HEK293 (cell line): ENCODE results near the gene TEPSIN.

Source experiments
- FEZF1 ChIP-seq: fragments of 450-650 bp; formaldehyde crosslinking; IDR thresholded peaks from 2 replicates; pipeline ENCODE4 v1.5.1; 2016; ENCODE audit warnings: missing biosample characterization, missing genetic modification characterization
- HOXA7 ChIP-seq: sonication (generic); formaldehyde crosslinking; IDR thresholded peaks from 2 replicates; pipeline ENCODE4 v1.8.1; 2022; ENCODE audit warnings: missing genetic modification reagents, borderline replicate concordance
- RBAK ChIP-seq: fragments of 450-650 bp; formaldehyde crosslinking; IDR thresholded peaks from 2 replicates; pipeline ENCODE4 v1.5.1; 2016; ENCODE audit warnings: missing biosample characterization, missing genetic modification characterization
- SCRT2 ChIP-seq: fragments of 450-650 bp; formaldehyde crosslinking; IDR thresholded peaks from 2 replicates; pipeline ENCODE4 v1.5.1; 2016; ENCODE audit warnings: missing biosample characterization, missing genetic modification characterization
- SP3 ChIP-seq: fragments of 450-650 bp; formaldehyde crosslinking; IDR thresholded peaks from 2 replicates; pipeline ENCODE4 v1.5.1; 2016; ENCODE audit warnings: missing biosample characterization, missing genetic modification characterization
- ZBTB1 ChIP-seq: fragments of 450-650 bp; formaldehyde crosslinking; IDR thresholded peaks from 2 replicates; pipeline ENCODE4 v1.5.1; 2016; ENCODE audit warnings: missing biosample characterization, missing genetic modification characterization
- ZBTB48 ChIP-seq: fragments of 450-650 bp; formaldehyde crosslinking; IDR thresholded peaks from 2 replicates; pipeline ENCODE4 v1.5.1; 2016; ENCODE audit warnings: missing biosample characterization, missing genetic modification characterization
- ZFP41 ChIP-seq: fragments of 450-650 bp; formaldehyde crosslinking; IDR thresholded peaks from 2 replicates; pipeline ENCODE4 v1.5.1; 2016; ENCODE audit warnings: missing biosample characterization, missing genetic modification characterization, borderline replicate concordance
- ZNF10 ChIP-seq: fragments of 450-650 bp; formaldehyde crosslinking; IDR thresholded peaks from 2 replicates; pipeline ENCODE4 v1.5.1; 2017; ENCODE audit warnings: missing biosample characterization, missing genetic modification characterization
- ZNF112 ChIP-seq: fragments of 450-650 bp; formaldehyde crosslinking; IDR thresholded peaks from 2 replicates; pipeline ENCODE4 v1.5.0; 2017; ENCODE audit warnings: missing biosample characterization, missing genetic modification characterization
- ZNF157 ChIP-seq: fragments of 450-650 bp; formaldehyde crosslinking; IDR thresholded peaks from 2 replicates; pipeline ENCODE4 v1.5.1; 2016; ENCODE audit warnings: missing biosample characterization, missing genetic modification characterization
- ZNF175 ChIP-seq: fragments of 450-650 bp; formaldehyde crosslinking; IDR thresholded peaks from 2 replicates; pipeline ENCODE4 v1.5.1; 2016; ENCODE audit warnings: missing biosample characterization, missing genetic modification characterization
- ZNF214 ChIP-seq: fragments of 450-650 bp; formaldehyde crosslinking; IDR thresholded peaks from 2 replicates; pipeline ENCODE4 v1.5.1; 2017; ENCODE audit warnings: missing biosample characterization, mild to moderate bottlenecking, missing genetic modification characterization, borderline replicate concordance
- ZNF274 ChIP-seq, 2 experiments: fragments of 200-500 bp in 1 of 2; fragments of 450-650 bp in 1 of 2; sonication (Bioruptor generic) in 1 of 2; formaldehyde crosslinking in 1 of 2; IDR thresholded peaks; 2 replicates each; pipeline versions ENCODE4 v1.5.1 to v1.6.1; 2014 to 2016; ENCODE audit warnings: borderline replicate concordance in 1 of 2, inconsistent platforms in 1 of 2, low read length in 1 of 2, missing biosample characterization in 1 of 2, missing genetic modification characterization in 1 of 2
- ZNF366 ChIP-seq: fragments of 450-650 bp; formaldehyde crosslinking; conservative IDR thresholded peaks from 2 replicates; pipeline ENCODE4 v1.5.1; 2016; ENCODE audit warnings: missing biosample characterization, missing genetic modification characterization
- ZNF37A ChIP-seq: fragments of 450-650 bp; IDR thresholded peaks from 2 replicates; pipeline ENCODE4 v1.5.1; 2018; ENCODE audit warnings: missing biosample characterization, missing genetic modification characterization
- ZNF416 ChIP-seq: fragments of 450-650 bp; formaldehyde crosslinking; IDR thresholded peaks from 2 replicates; pipeline ENCODE4 v1.5.1; 2016; ENCODE audit warnings: missing biosample characterization, missing genetic modification characterization
- ZNF473 ChIP-seq: fragments of 450-650 bp; formaldehyde crosslinking; IDR thresholded peaks from 2 replicates; pipeline ENCODE4 v1.5.1; 2017; ENCODE audit warnings: missing biosample characterization, missing genetic modification characterization
- ZNF514 ChIP-seq: fragments of 450-650 bp; formaldehyde crosslinking; IDR thresholded peaks from 2 replicates; pipeline ENCODE4 v1.5.1; 2016; ENCODE audit warnings: missing biosample characterization, missing genetic modification characterization
- ZNF529 ChIP-seq: fragments of 450-650 bp; formaldehyde crosslinking; IDR thresholded peaks from 2 replicates; pipeline ENCODE4 v1.5.1; 2017; ENCODE audit warnings: missing genetic modification characterization, missing biosample characterization; ENCODE audit not compliant: insufficient replicate concordance
- ZNF530 ChIP-seq: fragments of 450-650 bp; formaldehyde crosslinking; IDR thresholded peaks from 2 replicates; pipeline ENCODE4 v1.5.1; 2016; ENCODE audit warnings: low read depth, missing biosample characterization, missing genetic modification characterization
- ZNF548 ChIP-seq: fragments of 450-650 bp; formaldehyde crosslinking; IDR thresholded peaks from 2 replicates; pipeline ENCODE4 v1.5.1; 2016; ENCODE audit warnings: missing biosample characterization, missing genetic modification characterization
- ZNF560 ChIP-seq: fragments of 450-650 bp; formaldehyde crosslinking; IDR thresholded peaks from 2 replicates; pipeline ENCODE4 v1.5.1; 2017; ENCODE audit warnings: missing biosample characterization, missing genetic modification characterization, borderline replicate concordance
- ZNF76 ChIP-seq: fragments of 450-650 bp; formaldehyde crosslinking; IDR thresholded peaks from 2 replicates; pipeline ENCODE4; 2016; ENCODE audit warnings: low read depth, missing biosample characterization, missing genetic modification characterization, borderline replicate concordance
- ZNF768 ChIP-seq: fragments of 450-650 bp; formaldehyde crosslinking; IDR thresholded peaks from 2 replicates; pipeline ENCODE4 v1.5.1; 2018; ENCODE audit warnings: missing biosample characterization, mild to moderate bottlenecking, missing genetic modification characterization
- ZNF777 ChIP-seq: fragments of 450-650 bp; formaldehyde crosslinking; IDR thresholded peaks from 2 replicates; pipeline ENCODE4 v1.5.1; 2017; ENCODE audit warnings: missing biosample characterization, missing genetic modification characterization, borderline replicate concordance
- ZNF792 ChIP-seq: fragments of 450-650 bp; formaldehyde crosslinking; IDR thresholded peaks from 2 replicates; pipeline ENCODE4 v1.5.1; 2016; ENCODE audit warnings: missing biosample characterization, missing genetic modification characterization
- ZNF843 ChIP-seq: fragments of 450-650 bp; formaldehyde crosslinking; IDR thresholded peaks from 2 replicates; pipeline ENCODE4 v1.5.1; 2016; ENCODE audit warnings: missing biosample characterization, missing genetic modification characterization
- ZSCAN16 ChIP-seq: fragments of 450-650 bp; formaldehyde crosslinking; IDR thresholded peaks from 2 replicates; pipeline ENCODE4 v1.5.1; 2016; ENCODE audit warnings: missing biosample characterization, missing genetic modification characterization
- TF ChIP-seq, protein P1 (sequence below): fragments of 450-650 bp; formaldehyde crosslinking; IDR thresholded peaks from 2 replicates; pipeline ENCODE4 v1.5.0; 2017; ENCODE audit warnings: missing biosample characterization, missing genetic modification characterization, borderline replicate concordance
- TF ChIP-seq, protein P2 (sequence below): fragments of 450-650 bp; formaldehyde crosslinking; IDR thresholded peaks from 2 replicates; pipeline ENCODE4 v1.5.1; 2017; ENCODE audit warnings: missing biosample characterization, missing genetic modification characterization
- TF ChIP-seq, protein P3 (sequence below): fragments of 450-650 bp; formaldehyde crosslinking; IDR thresholded peaks from 2 replicates; pipeline ENCODE4 v1.5.1; 2016; ENCODE audit warnings: missing biosample characterization, missing genetic modification characterization, borderline replicate concordance
- TF ChIP-seq, protein P4 (sequence below): fragments of 450-650 bp; formaldehyde crosslinking; IDR thresholded peaks from 2 replicates; pipeline ENCODE4 v1.5.1; 2017; ENCODE audit warnings: missing biosample characterization, missing genetic modification characterization

The TEPSIN gene

DNA sequence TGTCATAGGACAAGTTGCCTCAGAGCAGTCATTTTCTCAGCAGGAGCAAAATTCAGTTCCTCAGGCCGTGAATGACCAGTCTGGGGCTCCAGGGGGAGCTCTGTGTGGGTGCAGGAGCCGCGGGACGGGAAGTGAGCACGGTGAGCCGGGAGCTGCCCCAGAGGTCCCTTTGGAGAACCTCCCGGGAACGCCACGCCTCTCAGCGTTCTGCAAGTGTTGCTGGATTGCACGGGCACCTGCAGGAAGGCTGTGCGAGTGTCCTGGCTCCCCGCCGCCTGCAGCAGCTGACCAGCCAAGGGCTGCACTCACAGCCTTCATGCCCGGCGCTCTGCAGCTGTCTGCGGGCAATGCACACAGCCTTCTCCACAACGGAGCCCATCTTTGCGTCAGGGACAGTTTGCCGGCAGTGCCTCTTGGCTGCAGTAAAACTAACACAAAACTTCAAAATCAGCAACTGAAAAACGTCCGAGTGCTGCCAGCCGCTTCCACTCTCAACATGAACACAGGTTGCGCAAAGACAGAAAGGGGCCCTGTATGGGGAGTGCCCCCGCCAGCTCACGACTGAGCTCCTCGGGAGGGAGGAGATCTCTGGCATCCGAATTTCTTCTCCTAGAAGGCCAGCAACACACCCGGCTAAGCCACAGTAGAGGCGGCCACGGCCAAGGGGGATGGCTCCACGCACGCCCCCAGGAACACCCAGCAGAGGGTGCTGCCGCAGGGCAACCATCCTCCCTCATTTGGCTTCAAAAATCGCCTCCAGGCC, 16.3 kb upstream of the TEPSIN start (continued):
- TF ChIP-seq ZNF777 (no peak), ZFP41 (tag by site-specific recombination) (no peak), ZNF792 (tag by site-specific recombination) (no peak), ZNF530 (tag by site-specific recombination) (no peak), ZNF76 (tag by site-specific recombination) (no peak; the same call in none of the 2 replicates), HOXA7 (CRISPR knock-in tag) (no peak), ZNF529 (no peak), ZBTB1 (tag by site-specific recombination) (no peak), ZNF514 (tag by site-specific recombination) (no peak), ZNF843 (tag by site-specific recombination) (no peak), RBAK (no peak), ZNF175 (no peak), FEZF1 (no peak), ZSCAN16 (no peak), ZNF473 (tag by site-specific recombination) (no peak), ZNF560 (no peak), SP3 (tag by site-specific recombination) (no peak), ZNF37A (tag by site-specific recombination) (no peak), ZNF548 (tag by site-specific recombination) (no peak), ZBTB48 (tag by site-specific recombination) (no peak), ZNF10 (tag by site-specific recombination) (no peak), ZNF112 (tag by site-specific recombination) (no peak), ZNF768 (tag by site-specific recombination) (no peak), ZNF214 (tag by site-specific recombination) (no peak), ZNF416 (tag by site-specific recombination) (no peak), ZNF366 (tag by site-specific recombination) (no peak), SCRT2 (tag by site-specific recombination) (peak; percentile 51; the same call in 1 of the 2 replicates), ZNF274 (IDR thresholded peaks at IDR 0.05; ENCODE audit: low read length) (no peak), ZNF274 (tag by site-specific recombination; IDR thresholded peaks at IDR 0.05; ENCODE audit: borderline replicate concordance) (no peak), ZNF157 (tag by site-specific recombination) (no peak)
- TF ChIP-seq, protein P1, sequence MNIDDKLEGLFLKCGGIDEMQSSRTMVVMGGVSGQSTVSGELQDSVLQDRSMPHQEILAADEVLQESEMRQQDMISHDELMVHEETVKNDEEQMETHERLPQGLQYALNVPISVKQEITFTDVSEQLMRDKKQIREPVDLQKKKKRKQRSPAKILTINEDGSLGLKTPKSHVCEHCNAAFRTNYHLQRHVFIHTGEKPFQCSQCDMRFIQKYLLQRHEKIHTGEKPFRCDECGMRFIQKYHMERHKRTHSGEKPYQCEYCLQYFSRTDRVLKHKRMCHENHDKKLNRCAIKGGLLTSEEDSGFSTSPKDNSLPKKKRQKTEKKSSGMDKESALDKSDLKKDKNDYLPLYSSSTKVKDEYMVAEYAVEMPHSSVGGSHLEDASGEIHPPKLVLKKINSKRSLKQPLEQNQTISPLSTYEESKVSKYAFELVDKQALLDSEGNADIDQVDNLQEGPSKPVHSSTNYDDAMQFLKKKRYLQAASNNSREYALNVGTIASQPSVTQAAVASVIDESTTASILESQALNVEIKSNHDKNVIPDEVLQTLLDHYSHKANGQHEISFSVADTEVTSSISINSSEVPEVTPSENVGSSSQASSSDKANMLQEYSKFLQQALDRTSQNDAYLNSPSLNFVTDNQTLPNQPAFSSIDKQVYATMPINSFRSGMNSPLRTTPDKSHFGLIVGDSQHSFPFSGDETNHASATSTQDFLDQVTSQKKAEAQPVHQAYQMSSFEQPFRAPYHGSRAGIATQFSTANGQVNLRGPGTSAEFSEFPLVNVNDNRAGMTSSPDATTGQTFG (tag by site-specific recombination): no peak
- TF ChIP-seq, protein P2, sequence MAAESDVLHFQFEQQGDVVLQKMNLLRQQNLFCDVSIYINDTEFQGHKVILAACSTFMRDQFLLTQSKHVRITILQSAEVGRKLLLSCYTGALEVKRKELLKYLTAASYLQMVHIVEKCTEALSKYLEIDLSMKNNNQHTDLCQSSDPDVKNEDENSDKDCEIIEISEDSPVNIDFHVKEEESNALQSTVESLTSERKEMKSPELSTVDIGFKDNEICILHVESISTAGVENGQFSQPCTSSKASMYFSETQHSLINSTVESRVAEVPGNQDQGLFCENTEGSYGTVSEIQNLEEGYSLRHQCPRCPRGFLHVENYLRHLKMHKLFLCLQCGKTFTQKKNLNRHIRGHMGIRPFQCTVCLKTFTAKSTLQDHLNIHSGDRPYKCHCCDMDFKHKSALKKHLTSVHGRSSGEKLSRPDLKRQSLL (tag by site-specific recombination): peak; percentile 95
- TF ChIP-seq, protein P3, sequence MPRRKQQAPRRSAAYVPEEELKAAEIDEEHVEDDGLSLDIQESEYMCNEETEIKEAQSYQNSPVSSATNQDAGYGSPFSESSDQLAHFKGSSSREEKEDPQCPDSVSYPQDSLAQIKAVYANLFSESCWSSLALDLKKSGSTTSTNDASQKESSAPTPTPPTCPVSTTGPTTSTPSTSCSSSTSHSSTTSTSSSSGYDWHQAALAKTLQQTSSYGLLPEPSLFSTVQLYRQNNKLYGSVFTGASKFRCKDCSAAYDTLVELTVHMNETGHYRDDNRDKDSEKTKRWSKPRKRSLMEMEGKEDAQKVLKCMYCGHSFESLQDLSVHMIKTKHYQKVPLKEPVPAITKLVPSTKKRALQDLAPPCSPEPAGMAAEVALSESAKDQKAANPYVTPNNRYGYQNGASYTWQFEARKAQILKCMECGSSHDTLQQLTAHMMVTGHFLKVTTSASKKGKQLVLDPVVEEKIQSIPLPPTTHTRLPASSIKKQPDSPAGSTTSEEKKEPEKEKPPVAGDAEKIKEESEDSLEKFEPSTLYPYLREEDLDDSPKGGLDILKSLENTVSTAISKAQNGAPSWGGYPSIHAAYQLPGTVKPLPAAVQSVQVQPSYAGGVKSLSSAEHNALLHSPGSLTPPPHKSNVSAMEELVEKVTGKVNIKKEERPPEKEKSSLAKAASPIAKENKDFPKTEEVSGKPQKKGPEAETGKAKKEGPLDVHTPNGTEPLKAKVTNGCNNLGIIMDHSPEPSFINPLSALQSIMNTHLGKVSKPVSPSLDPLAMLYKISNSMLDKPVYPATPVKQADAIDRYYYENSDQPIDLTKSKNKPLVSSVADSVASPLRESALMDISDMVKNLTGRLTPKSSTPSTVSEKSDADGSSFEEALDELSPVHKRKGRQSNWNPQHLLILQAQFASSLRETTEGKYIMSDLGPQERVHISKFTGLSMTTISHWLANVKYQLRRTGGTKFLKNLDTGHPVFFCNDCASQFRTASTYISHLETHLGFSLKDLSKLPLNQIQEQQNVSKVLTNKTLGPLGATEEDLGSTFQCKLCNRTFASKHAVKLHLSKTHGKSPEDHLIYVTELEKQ (tag by site-specific recombination): no peak
- TF ChIP-seq, protein P4, sequence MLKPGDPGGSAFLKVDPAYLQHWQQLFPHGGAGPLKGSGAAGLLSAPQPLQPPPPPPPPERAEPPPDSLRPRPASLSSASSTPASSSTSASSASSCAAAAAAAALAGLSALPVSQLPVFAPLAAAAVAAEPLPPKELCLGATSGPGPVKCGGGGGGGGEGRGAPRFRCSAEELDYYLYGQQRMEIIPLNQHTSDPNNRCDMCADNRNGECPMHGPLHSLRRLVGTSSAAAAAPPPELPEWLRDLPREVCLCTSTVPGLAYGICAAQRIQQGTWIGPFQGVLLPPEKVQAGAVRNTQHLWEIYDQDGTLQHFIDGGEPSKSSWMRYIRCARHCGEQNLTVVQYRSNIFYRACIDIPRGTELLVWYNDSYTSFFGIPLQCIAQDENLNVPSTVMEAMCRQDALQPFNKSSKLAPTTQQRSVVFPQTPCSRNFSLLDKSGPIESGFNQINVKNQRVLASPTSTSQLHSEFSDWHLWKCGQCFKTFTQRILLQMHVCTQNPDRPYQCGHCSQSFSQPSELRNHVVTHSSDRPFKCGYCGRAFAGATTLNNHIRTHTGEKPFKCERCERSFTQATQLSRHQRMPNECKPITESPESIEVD (tag by site-specific recombination): no peak
